Limb (tissue), 2 donors: ENCODE measurements around the gene DBX2.
"Not testable (repeated sequence)": the region's sequence is repeated elsewhere in the genome, so short reads cannot be mapped to it uniquely, and the experiment has no call there.

ENCODE experiments used
- DNase-seq, 2 donors: peaks; one replicate each; pipeline ENCODE4 v3.0.0-alpha.2; 2016; ENCODE audit errors: extremely low spot score in 2 of 2

Gene DBX2

DNA sequence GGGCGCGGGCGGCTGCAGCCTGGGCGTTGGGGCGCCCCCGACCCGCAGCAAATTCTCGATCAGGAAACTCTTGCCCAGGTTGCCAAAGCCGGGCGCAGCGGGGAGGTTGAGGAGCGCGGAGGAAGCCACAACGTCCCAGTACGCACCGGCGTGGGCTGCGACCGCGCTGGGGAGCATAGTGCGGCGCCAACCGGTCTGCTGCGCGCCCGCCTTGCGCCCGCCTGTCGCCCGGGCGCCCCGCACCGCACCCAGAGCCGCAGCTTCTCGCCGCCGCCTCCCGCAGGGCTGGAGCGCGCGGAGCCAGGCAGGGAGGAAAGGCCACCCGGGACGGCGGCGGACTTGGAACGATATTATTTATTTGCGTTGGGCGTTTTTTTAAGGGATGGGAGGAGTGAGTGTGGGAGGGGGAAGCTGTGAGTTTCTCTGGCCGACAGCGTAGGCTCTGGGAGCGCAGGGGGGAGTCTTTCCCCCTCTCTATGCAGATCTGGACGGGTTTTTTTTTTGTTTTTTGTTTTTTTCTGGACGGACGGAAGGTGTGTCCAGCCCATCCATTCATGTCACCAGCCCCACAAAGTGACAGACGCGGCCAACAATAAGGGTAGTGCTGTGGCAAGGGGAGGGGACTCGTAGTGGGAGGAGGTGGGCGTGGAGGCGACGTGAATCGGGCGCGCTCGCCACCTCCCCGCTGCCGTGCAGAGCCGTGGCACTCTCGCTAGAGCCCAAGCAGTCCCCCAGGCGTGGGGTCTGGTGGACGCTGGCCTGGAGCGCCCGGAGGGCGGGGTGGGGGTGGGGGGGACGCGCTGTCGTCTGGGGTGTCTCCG is at the start of gene DBX2:
Gene DBX2, minus strand, starts transcription at position 349 of the 821 bp plus-strand sequence. Its CDS starts 172 bp downstream, at position 177.
- peak in 1 of 2 donors; percentile 58 for DNase-seq

DNA sequence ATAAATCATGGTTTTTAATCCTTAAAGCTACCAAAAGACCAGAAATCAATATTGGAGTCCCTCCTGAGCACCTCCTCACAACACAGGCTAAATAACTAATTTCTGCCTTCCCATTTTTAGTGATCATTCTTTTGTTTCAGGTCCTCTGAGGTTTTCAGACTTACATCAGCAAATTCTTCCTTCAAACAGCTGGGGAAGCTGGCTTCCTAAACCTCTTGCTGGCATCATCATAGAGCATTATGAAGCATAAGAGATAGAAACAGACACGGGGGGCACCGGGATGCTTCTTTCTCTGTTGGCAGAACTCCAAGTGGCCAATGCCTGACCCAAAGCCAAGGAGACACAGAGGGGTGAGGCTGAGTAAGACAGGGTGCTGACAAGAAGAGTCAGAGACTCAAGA is 47.9 kb upstream of the DBX2 start:
- DNase-seq = no peak

- DNase-seq = not testable (repeated sequence)
Measured at GRCh38 chr12:45095417-45095816, 44.5 kb upstream of the DBX2 start.

GRCh38 chr12:45093051-45093450 is 42.2 kb upstream of the DBX2 start:
- no peak for DNase-seq

- no peak for DNase-seq
Measured at GRCh38 chr12:45089411-45090075, 38.6 kb upstream of the DBX2 start.

GRCh38 chr12:45088608-45089007 is 37.7 kb upstream of the DBX2 start:
- no peak for DNase-seq

DNA sequence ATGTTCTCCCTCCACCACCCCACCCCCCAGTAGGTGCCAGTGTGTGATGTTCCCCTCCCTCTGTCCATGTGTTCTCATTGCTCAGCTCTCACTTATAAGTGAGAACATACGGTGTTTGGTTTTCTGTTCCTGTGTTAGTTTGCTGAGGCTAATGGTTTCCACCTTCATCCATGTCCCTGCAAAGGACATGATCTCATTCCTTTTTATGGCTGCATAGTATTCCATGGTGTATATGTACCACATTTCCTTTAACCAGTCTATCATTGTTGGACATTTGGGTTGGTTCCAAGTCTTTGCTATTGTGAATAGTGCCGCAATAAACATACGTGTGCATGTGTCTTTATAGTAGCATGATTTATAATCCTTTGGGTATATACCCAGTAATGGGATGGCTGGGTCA is 33.3 kb upstream of the DBX2 start:
- DNase-seq = not testable (repeated sequence)

- DNase-seq = peak in 1 of 2 donors; percentile 36
Measured at GRCh38 chr12:45077251-45077650, 26.4 kb upstream of the DBX2 start.

DNA sequence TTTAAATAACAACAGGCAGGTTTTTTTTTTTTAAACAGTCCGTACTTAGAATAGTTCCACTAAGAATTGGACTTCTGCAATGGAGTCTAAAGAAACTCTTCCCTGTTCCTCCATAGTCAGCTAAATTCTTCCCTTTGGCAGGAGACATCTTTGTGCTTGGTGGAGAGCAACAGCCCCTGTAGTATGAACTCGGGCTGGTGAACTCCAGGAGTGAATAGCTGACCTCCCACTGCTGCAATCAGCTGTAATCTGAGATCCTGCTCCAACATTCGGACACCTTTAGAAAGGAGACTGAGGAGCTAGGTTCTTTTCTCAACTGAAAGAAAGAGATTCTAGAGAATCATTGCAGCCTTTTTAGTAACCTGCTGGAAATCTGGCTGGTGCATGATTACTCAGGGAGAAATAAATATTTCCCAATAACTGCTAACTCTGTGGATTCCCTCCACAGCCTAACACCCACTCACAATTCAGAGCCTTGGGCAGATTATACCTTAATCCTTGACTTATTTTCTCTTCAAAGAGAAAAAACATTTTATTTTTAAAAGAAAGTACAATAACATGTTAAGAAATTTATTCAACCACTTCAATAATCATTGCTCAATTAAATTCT is 25.6 kb upstream of the DBX2 start:
- DNase-seq = no peak

DNA sequence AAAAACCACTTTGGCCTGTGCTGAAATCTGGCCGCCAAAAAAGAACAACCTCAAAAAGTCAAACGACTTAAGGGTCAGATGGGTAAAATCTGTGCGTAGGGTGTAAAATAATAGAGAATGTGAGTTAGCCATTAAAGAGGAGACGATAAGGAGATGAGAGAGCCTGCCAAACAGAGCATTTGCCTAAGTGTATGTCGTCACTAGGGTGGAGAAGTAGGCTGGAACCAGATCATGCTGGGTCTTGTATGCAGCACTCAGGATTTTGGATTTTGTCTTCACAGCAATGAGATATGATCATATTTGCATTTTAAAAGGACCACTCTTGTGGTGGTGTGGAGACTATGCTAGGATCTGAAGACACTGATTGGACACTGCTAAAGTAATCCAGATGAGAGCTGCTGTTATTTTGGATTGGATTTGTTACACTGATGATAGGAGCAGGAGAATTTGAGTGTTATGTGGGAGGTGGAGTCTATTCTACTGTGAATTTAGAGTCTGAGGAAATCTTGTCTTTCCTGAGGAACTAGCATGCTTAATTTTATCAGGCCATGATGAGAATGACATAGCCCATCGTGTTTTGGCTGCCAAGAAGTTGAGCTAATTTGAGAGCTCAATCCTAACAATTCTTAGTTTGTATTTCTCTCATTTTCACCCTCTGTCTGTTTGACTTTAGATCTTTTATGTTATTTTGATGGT is 24.8 kb upstream of the DBX2 start:
- no peak for DNase-seq

- no peak for DNase-seq
Measured at GRCh38 chr12:45065125-45065626, 14.3 kb upstream of the DBX2 start.

DNA sequence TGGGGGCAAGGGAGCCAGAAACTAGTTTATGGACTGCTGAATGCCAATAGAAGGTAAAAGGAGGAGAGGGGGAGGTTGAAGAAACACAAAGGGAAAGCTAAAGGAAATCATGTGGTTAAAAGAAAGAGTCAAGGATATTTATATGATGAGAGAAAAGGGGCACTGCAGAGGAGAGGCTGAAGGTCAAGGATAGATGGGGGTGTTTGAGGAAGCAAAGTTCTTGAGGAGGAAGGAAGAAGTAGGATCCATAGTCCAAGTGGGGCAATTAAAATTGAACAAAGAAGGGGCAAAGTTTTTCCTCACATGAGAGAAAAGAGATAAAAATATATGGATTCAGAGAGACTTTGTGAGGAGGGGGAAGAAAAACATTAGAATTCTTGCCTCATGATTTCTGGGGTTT is 10.1 kb upstream of the DBX2 start:
- no peak for DNase-seq

DNA sequence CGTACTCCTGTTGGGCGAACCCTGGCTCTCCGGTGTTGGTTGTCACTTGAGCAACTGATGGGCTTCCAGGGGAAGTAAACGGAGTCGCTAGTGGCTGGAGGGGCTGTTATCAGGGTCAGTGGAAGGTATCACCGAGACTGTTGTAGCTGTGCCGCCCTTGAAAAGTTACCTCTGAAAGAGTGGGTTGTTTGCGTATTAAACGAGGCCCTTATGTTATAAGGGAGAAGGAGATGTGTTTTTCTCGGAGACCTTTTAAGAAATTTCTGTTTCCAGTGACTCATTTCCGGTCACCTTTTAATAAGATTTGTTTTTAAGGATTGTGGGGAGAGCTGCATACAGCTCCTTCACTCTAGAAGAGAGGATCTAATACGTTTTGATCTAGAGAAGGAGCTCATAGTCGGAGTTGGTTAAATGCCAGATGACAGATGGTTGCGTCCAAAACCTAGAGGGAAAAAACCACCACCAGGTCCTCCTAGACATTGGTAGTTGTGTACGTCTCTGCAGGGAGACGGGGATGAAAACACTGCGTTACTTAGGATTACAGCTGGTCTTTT is 750 bp upstream of the DBX2 start:
- DNase-seq = no peak

- DNase-seq = peak in 1 of 2 donors; percentile 48
Measured at GRCh38 chr12:45049912-45050750, 768 bp downstream of the DBX2 start.

DNA sequence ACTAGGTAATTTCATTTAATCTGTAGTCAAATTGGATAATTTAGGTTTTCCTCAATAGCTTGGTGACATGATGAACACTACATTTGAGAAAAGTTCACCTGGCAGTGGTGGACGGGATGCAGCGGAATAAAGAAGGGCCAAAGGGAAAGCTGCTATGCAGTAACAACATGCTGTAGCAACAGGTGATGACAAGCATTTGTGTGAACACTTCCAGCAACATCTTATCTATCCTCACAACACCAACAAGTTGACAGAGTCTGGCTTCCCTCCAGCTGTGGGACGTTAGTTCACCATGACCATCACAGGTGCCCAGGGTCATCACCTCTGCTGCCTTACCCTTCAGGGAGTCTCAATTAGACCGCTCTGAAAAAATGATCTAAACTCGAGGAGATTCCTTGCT is 8.3 kb downstream of the DBX2 start:
- DNase-seq = no peak

GRCh38 chr12:45040977-45041376 is 9.9 kb downstream of the DBX2 start:
- DNase-seq = no peak

- no peak for DNase-seq
Measured at GRCh38 chr12:45039757-45040156, 11.1 kb downstream of the DBX2 start.

DNA sequence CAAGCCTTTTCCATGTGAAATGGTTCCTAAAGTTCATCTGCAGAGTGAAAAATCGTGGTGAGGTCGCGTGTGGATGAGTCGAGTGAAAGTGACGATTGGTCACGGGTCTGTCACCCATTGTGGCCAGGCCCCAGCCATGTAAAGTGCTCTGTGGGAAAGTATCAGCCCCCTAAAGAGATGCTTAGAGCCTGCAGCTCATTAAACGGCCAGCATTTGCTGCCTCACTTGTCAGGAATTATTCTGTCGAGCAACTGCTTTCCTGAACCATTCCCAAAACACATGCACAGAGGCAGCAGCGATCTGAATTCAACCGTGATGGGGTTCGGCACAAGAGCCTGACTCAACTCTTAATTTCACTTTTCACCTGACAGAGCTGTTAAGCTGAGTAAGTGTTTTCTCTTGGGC is 16.0 kb downstream of the DBX2 start:
- DNase-seq = no peak

DNA sequence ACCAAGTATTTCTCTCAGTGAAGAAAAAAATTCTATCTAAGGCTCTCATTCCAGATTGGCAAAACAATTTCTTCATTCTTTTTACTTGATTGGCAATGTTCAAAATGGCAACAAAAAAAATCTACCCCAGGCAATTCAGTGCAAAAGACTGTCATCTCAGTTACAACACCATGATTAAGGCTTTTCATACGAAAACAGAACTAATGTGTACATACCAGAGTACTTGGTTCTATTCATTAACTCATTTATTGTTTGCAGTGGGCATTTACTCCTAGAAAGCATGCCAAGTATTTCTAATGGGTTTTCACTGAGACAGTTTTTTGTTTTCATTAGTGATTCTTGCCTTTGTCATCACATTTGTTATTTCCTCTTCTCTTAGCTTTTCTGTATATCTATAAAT is 33.0 kb downstream of the DBX2 start:
- DNase-seq = no peak

DNA sequence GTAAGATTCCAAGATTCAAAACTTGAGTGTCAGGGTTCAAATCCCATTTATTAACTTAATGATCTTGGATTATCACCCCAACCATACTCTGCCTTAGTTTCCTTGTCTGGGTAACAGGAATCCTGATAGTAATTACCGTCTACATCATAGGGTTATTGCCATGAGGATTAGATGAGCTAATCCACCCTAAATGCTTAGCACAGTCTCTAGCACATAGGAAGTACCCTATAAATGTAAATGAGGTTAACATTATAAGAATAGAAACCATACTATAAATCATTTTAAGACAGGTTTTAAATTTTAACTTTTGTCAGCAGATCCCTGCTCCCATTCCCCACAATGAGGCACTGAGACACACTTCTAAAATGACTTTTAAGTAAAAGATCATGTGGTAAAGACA is 36.5 kb downstream of the DBX2 start:
- DNase-seq = no peak
